Esophagus muscularis mucosa (tissue), 4 donors: ENCODE results near the gene ZNF469. TPM values are rescaled to one million over a fixed set of nuclear protein-coding genes. Genes with fewer than 3 reads are reported as not detected.
A peak's percentile ranks its signal among the peaks of the same experiment; 100 is the strongest.

Source experiments
- DNase-seq: peaks from one replicate; pipeline ENCODE4 v3.0.0-alpha.2; 2017; ENCODE audit errors: extremely low spot score
- H3K27ac ChIP-seq, 4 donors: fragments of 200-600 bp; sonication (generic); replicated peaks in 1 of 4; 1 replicate in 3 of 4; 2 replicates in 1 of 4; pipeline ENCODE4 v1.5.1; 2016 to 2019; ENCODE audit warnings: mild to moderate bottlenecking in 1 of 4
- H3K27me3 ChIP-seq, 4 donors: fragments of 200-600 bp; sonication (generic); one replicate each; pipeline versions ENCODE4 v1.5.1 to v1.6.0; 2016 to 2019
- H3K36me3 ChIP-seq, 4 donors: fragments of 200-600 bp; sonication (generic); one replicate each; pipeline ENCODE4 v1.5.1; 2016 to 2019
- H3K4me1 ChIP-seq, 4 donors: fragments of 200-600 bp; sonication (generic); one replicate each; pipeline ENCODE4 v1.5.1; 2016 to 2019
- H3K4me3 ChIP-seq, 4 donors: fragments of 200-600 bp; sonication (generic); 1 replicate in 2 of 4; 2 replicates in 2 of 4; pipeline ENCODE4 v1.5.1; 2016 to 2019; ENCODE audit warnings: mild to moderate bottlenecking in 4 of 4, moderate library complexity in 1 of 4
- H3K9me3 ChIP-seq, 4 donors: fragments of 200-600 bp; sonication (generic); 1 replicate in 3 of 4; 2 replicates in 1 of 4; pipeline ENCODE4 v1.5.1; 2016 to 2019
- EP300 ChIP-seq: sonication (generic); formaldehyde crosslinking; IDR thresholded peaks from one replicate; pipeline ENCODE4 v1.6.1; 2017; ENCODE audit warnings: antibody characterized with exemption
- POLR2A ChIP-seq: fragments of 450-650 bp; IDR thresholded peaks from one replicate; pipeline ENCODE4 v1.6.1; 2017; ENCODE audit warnings: antibody characterized with exemption, moderate library complexity, mild to moderate bottlenecking, low read depth
- POLR2AphosphoS5 ChIP-seq, 2 donors: sonication (generic); formaldehyde crosslinking; IDR thresholded peaks; one replicate each; pipeline ENCODE4 v1.6.1; 2017; ENCODE audit warnings: antibody characterized with exemption in 2 of 2
- WGBS: methylation state at CpG from one replicate; pipeline ENCODE4 v1.1.5; 2018; 5-methylcytosine and 5-hydroxymethylcytosine counted together
- intact Hi-C: fragments of 100-400 bp; cut with DNase I; formaldehyde crosslinking; loops from one replicate; pipeline ENCODE4 v1.15.1; 2023
- total RNA-seq, 4 donors: library from RNA; depleted of rRNA; stranded (reverse); fragments of >200 nt; gene quantifications; one replicate each; pipeline versions ENCODE4 v1.1.0 to v1.2.1, GENCODE V29; 2016
- TF ChIP-seq, protein P1 (sequence below), 3 experiments: fragments of 200-600 bp in 2 of 3; fragments of 450-650 bp in 1 of 3; sonication (generic) in 2 of 3; IDR thresholded peaks; one replicate each; pipeline ENCODE4 v1.5.1; 2017 to 2019; ENCODE audit warnings: antibody characterized with exemption in 3 of 3, mild to moderate bottlenecking in 2 of 3, moderate library complexity in 1 of 3

The ZNF469 gene
- total RNA-seq, 4 donors from 2014 or later, result 1.2 to 3.7 (median 2.2) TPM

GRCh38 chr16:88405216-88406060 lies 22.7 kb downstream of the ZNF469 start:
- H3K4me3 ChIP-seq, result peak overlapping the region in 3 of 4 donors; percentile 10 to 36 (median 13)
- intact Hi-C loops, result no loop called here

GRCh38 chr16:88406096-88407041 lies 23.6 kb downstream of the ZNF469 start:
- TF ChIP-seq EP300 (no peak), POLR2A (no peak), POLR2AphosphoS5 (IDR thresholded peaks at IDR 0.05) (no peak)
- TF ChIP-seq, protein P1, sequence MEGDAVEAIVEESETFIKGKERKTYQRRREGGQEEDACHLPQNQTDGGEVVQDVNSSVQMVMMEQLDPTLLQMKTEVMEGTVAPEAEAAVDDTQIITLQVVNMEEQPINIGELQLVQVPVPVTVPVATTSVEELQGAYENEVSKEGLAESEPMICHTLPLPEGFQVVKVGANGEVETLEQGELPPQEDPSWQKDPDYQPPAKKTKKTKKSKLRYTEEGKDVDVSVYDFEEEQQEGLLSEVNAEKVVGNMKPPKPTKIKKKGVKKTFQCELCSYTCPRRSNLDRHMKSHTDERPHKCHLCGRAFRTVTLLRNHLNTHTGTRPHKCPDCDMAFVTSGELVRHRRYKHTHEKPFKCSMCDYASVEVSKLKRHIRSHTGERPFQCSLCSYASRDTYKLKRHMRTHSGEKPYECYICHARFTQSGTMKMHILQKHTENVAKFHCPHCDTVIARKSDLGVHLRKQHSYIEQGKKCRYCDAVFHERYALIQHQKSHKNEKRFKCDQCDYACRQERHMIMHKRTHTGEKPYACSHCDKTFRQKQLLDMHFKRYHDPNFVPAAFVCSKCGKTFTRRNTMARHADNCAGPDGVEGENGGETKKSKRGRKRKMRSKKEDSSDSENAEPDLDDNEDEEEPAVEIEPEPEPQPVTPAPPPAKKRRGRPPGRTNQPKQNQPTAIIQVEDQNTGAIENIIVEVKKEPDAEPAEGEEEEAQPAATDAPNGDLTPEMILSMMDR (IDR thresholded peaks at IDR 0.05), result no peak
- no peak for DNase-seq
- no peak overlapping the region for H3K27ac ChIP-seq
- H3K36me3 ChIP-seq, result no peaks in the 10 kb centered on the region
- H3K9me3 ChIP-seq, result no peaks in the 10 kb centered on the region
- 82% methylated on average over 31 of the region's 39 CpGs for WGBS
- no peaks in the 10 kb centered on the region for H3K27me3 ChIP-seq
- H3K4me3 ChIP-seq, result peak overlapping the region in 3 of 4 donors; percentile 10 to 36 (median 13)
- intact Hi-C loops, result no loop called here
- peaks cover 0 to 9% (median 8%) of the 10 kb centered on the region in 4 donors for H3K4me1 ChIP-seq

More at GRCh38 chr16:88405216-88406060, 22.7 kb downstream of the ZNF469 start:
- no peaks in the 10 kb centered on the region for H3K36me3 ChIP-seq
- WGBS, result 81% methylated on average over 12 of the region's 29 CpGs
- no peaks in the 10 kb centered on the region for H3K9me3 ChIP-seq
- DNase-seq, result no peak
- TF ChIP-seq POLR2A (no peak), POLR2AphosphoS5 (IDR thresholded peaks at IDR 0.05) (no peak), EP300 (no peak)
- TF ChIP-seq, protein P1 (IDR thresholded peaks at IDR 0.05), result no peak
- no peaks in the 10 kb centered on the region for H3K27me3 ChIP-seq
- H3K4me1 ChIP-seq, result peaks cover 0 to 9% (median 8%) of the 10 kb centered on the region in 4 donors
- no peak overlapping the region for H3K27ac ChIP-seq

DNA sequence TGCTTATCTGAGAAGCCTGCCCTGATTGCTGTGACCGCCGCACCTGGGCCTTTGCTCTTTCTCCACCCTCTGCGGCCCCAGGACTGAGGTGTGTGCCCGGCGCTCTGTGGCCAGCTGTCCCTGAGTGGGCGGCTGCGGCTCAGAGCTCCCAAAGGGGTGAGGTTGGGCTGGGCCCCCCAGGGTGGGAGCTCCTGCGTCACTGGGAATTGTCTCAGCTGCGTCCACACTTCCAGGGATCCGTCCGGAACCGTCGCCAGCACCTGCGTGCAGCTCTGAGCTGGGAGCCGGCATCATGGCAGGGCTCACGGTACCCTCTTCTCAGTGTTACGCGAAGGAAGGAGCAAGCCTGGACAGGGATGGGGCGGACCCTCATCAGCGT lies 24.3 kb downstream of the ZNF469 start:
- no peak for TF ChIP-seq POLR2AphosphoS5 (IDR thresholded peaks at IDR 0.05)
- no peak for TF ChIP-seq POLR2A
- TF ChIP-seq, protein P1 (IDR thresholded peaks at IDR 0.05), result no peak
- TF ChIP-seq EP300, result no peak
- no peaks in the 10 kb centered on the region for H3K27me3 ChIP-seq

GRCh38 chr16:88407807-88408206 lies 25.0 kb downstream of the ZNF469 start:
- DNase-seq, result no peak
- Histone ChIP-seq H3K4me3 (no peak overlapping the region), H3K9me3 (no peaks in the 10 kb centered on the region), H3K4me1 (peaks cover 0 to 9% (median 8%) of the 10 kb centered on the region in 4 donors), H3K27me3 (no peaks in the 10 kb centered on the region), H3K27ac (no peak overlapping the region), H3K36me3 (no peaks in the 10 kb centered on the region)
- WGBS, result 78% methylated on average over 5 of the region's 5 CpGs
- TF ChIP-seq POLR2AphosphoS5 (IDR thresholded peaks at IDR 0.05), result no peak
- no peak for TF ChIP-seq EP300
- no peak for TF ChIP-seq POLR2A
- TF ChIP-seq, protein P1 (IDR thresholded peaks at IDR 0.05), result no peak
- intact Hi-C loops, result no loop called here

More for the DNA sequence above, 24.3 kb downstream of the ZNF469 start:
- no peak for DNase-seq
- Histone ChIP-seq H3K4me1 (peaks cover 0 to 9% (median 8%) of the 10 kb centered on the region in 4 donors), H3K4me3 (no peak overlapping the region), H3K27ac (no peak overlapping the region), H3K36me3 (no peaks in the 10 kb centered on the region), H3K9me3 (no peaks in the 10 kb centered on the region)
- WGBS, result 92% methylated on average over 20 of the region's 20 CpGs
- intact Hi-C loops, result no loop called here
